GM18499 (cell line): ENCODE results near the gene CXCL12.

Experiments
- ATAC-seq: cut with Tn5 transposase; IDR thresholded peaks from one replicate; pipeline ENCODE4 v1.9.1; 2021; ENCODE audit warnings: moderate number of reproducible peaks; ENCODE audit not compliant: insufficient read depth, unreplicated experiment

CXCL12 gene

GRCh38 chr10:44366941-44367630, 17.8 kb downstream of the CXCL12 start:
- no peak for ATAC-seq

- no peak for ATAC-seq
Observed at GRCh38 chr10:44364566-44364965, 20.3 kb downstream of the CXCL12 start.

GRCh38 chr10:44363716-44364115, 21.2 kb downstream of the CXCL12 start:
- ATAC-seq: no peak

GRCh38 chr10:44362866-44363711, 21.8 kb downstream of the CXCL12 start:
- ATAC-seq: no peak

GRCh38 chr10:44361109-44361508, 23.8 kb downstream of the CXCL12 start:
- no peak for ATAC-seq

- ATAC-seq: no peak
Observed at GRCh38 chr10:44358080-44358771, 26.7 kb downstream of the CXCL12 start.

- no peak for ATAC-seq
Observed at GRCh38 chr10:44357023-44357540, 27.8 kb downstream of the CXCL12 start.

GRCh38 chr10:44356139-44357022, 28.5 kb downstream of the CXCL12 start:
- no peak for ATAC-seq

GRCh38 chr10:44355630-44356029, 29.3 kb downstream of the CXCL12 start:
- ATAC-seq: no peak

GRCh38 chr10:44354771-44355170, 30.1 kb downstream of the CXCL12 start:
- ATAC-seq: no peak

GRCh38 chr10:44353721-44354120, 31.2 kb downstream of the CXCL12 start:
- ATAC-seq: no peak

- no peak for ATAC-seq
Observed at GRCh38 chr10:44353128-44353390, 31.8 kb downstream of the CXCL12 start.

- no peak for ATAC-seq
Observed at GRCh38 chr10:44352316-44353127, 32.4 kb downstream of the CXCL12 start.

- no peak for ATAC-seq
Observed at GRCh38 chr10:44348496-44348895, 36.4 kb downstream of the CXCL12 start.

GRCh38 chr10:44347609-44348400, 37.1 kb downstream of the CXCL12 start:
- ATAC-seq: no peak

- no peak for ATAC-seq
Observed at GRCh38 chr10:44344727-44345126, 40.2 kb downstream of the CXCL12 start.

GRCh38 chr10:44343843-44344242, 41.1 kb downstream of the CXCL12 start:
- ATAC-seq: no peak

- ATAC-seq: no peak
Observed at GRCh38 chr10:44341886-44342285, 43.0 kb downstream of the CXCL12 start.

GRCh38 chr10:44340557-44340956, 44.3 kb downstream of the CXCL12 start:
- ATAC-seq: no peak
